SK-N-MC (cell line): ENCODE data around the gene PARD3B.

Experiments used
- DNase-seq: peaks from one replicate; pipeline ENCODE4 v3.0.0-alpha.2; 2011; ENCODE audit warnings: low read depth, low spot score
- H3K27ac ChIP-seq: fragments of 200-600 bp; sonication (generic); 2 replicates; pipeline ENCODE4 v1.5.1; 2016; ENCODE audit warnings: mixed run types
- H3K36me3 ChIP-seq: fragments of 200-600 bp; sonication (generic); 2 replicates; pipeline ENCODE4 v1.6.1; 2017; ENCODE audit warnings: antibody characterized with exemption, low read length, mixed read lengths; ENCODE audit not compliant: insufficient read depth
- H3K4me3 ChIP-seq: fragments of 200-600 bp; sonication (generic); 2 replicates; pipeline ENCODE4 v1.5.1; 2016
- H3K9ac ChIP-seq: fragments of 200-600 bp; sonication (generic); 2 replicates; pipeline ENCODE4 v1.8.0; 2017; ENCODE audit warnings: mixed run types, mixed read lengths; ENCODE audit not compliant: insufficient read length
- H3K9me3 ChIP-seq: fragments of 200-600 bp; sonication (generic); 2 replicates; pipeline ENCODE4 v1.6.1; 2017; ENCODE audit warnings: low read depth, mild to moderate bottlenecking, antibody characterized with exemption, low read length, moderate library complexity, mixed read lengths
- EZH2 ChIP-seq: fragments of 200-600 bp; sonication (generic); IDR thresholded peaks from one replicate; pipeline ENCODE4 v1.6.1; 2017; ENCODE audit warnings: antibody characterized with exemption
- FOXP2 ChIP-seq: optimal IDR thresholded peaks from 2 replicates; pipeline ENCODE3; 2011; ENCODE audit warnings: mild to moderate bottlenecking, moderate library complexity; ENCODE audit not compliant: insufficient read depth; ENCODE audit errors: extremely low read length, control extremely low read depth
- POLR2AphosphoS5 ChIP-seq: IDR thresholded peaks from 2 replicates; pipeline ENCODE4 v1.6.1; 2012; ENCODE audit warnings: mild to moderate bottlenecking, low read depth, low read length, borderline replicate concordance

Gene PARD3B

GRCh38 chr2:205451901-205452512, 906.7 kb downstream of the PARD3B start:
- no peaks in the 10 kb centered on the region for H3K36me3 ChIP-seq
- TF ChIP-seq EZH2 (no peak), POLR2AphosphoS5 (no peak), FOXP2 (no peak)
- no peak for DNase-seq
- no peak overlapping the region for H3K9ac ChIP-seq
- no peak overlapping the region for H3K27ac ChIP-seq
- H3K4me3 ChIP-seq = no peak overlapping the region
- H3K9me3 ChIP-seq = no peaks in the 10 kb centered on the region

DNA sequence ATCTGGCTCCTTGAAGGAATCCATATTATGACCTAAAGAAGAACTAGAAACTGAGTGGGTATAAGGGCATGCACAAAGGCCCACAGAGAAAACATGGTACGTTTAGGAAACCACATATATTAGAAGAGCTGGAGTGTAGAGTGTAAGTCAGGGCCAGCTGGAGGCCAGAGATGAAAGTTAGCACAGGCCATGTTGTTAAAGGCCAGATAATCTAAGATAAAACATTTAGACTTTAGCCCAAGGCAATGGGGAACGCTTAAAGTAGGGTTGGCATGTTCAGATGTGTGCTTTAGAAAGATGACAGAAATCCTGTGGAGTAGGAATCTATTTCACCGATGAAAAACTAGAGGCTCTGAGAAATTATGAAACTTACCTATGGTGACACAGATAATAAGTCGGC, 907.9 kb downstream of the PARD3B start:
- no peaks in the 10 kb centered on the region for H3K36me3 ChIP-seq
- no peak for TF ChIP-seq POLR2AphosphoS5
- TF ChIP-seq FOXP2 = no peak
- no peak overlapping the region for H3K9ac ChIP-seq
- H3K27ac ChIP-seq = no peak overlapping the region
- no peaks in the 10 kb centered on the region for H3K9me3 ChIP-seq
- no peak for DNase-seq
- H3K4me3 ChIP-seq = no peak overlapping the region

DNA sequence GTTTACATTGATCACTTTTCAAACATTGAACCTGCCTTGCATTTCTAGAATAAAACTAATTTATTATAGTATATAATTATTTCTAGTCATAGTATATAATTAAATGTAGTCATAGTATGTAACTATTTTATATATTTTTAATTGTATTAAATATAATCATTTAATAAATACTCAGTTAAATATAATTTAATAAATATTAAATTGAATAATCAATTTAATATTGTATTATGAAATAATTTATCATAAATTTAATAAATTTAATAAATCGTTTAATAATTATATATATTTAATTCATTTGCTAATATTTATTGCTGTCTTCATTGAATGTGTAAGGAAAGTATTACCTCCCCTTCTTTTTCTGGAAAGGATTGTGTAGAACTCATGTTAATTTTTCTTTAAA, 911.4 kb downstream of the PARD3B start:
- H3K27ac ChIP-seq = no peak overlapping the region
- H3K4me3 ChIP-seq = no peak overlapping the region
- no peaks in the 10 kb centered on the region for H3K36me3 ChIP-seq
- no peak overlapping the region for H3K9ac ChIP-seq
- no peaks in the 10 kb centered on the region for H3K9me3 ChIP-seq
- no peak for TF ChIP-seq EZH2
- TF ChIP-seq POLR2AphosphoS5 = no peak
- TF ChIP-seq FOXP2 = no peak
- no peak for DNase-seq

- DNase-seq = no peak
- TF ChIP-seq POLR2AphosphoS5 (no peak), EZH2 (no peak)
- H3K9ac ChIP-seq = no peak overlapping the region
These were observed 914.9 kb downstream of the PARD3B start for GRCh38 chr2:205460217-205460616.

GRCh38 chr2:205461169-205461568, 915.9 kb downstream of the PARD3B start:
- no peak overlapping the region for H3K9ac ChIP-seq
- H3K9me3 ChIP-seq = no peaks in the 10 kb centered on the region
- TF ChIP-seq EZH2 (no peak), POLR2AphosphoS5 (no peak), FOXP2 (no peak)
- H3K27ac ChIP-seq = no peak overlapping the region
- no peak overlapping the region for H3K4me3 ChIP-seq
- no peak for DNase-seq
- H3K36me3 ChIP-seq = no peaks in the 10 kb centered on the region

More at GRCh38 chr2:205460217-205460616, 914.9 kb downstream of the PARD3B start:
- Histone ChIP-seq H3K4me3 (no peak overlapping the region), H3K27ac (no peak overlapping the region), H3K9me3 (no peaks in the 10 kb centered on the region), H3K36me3 (no peaks in the 10 kb centered on the region)

GRCh38 chr2:205461678-205462665, 916.7 kb downstream of the PARD3B start:
- H3K36me3 ChIP-seq = no peaks in the 10 kb centered on the region
- H3K9me3 ChIP-seq = no peaks in the 10 kb centered on the region
- H3K27ac ChIP-seq = no peak overlapping the region
- no peak overlapping the region for H3K4me3 ChIP-seq
- TF ChIP-seq POLR2AphosphoS5 = no peak
- no peak for TF ChIP-seq EZH2
- TF ChIP-seq FOXP2 = no peak
- H3K9ac ChIP-seq = no peak overlapping the region
- no peak for DNase-seq

DNA sequence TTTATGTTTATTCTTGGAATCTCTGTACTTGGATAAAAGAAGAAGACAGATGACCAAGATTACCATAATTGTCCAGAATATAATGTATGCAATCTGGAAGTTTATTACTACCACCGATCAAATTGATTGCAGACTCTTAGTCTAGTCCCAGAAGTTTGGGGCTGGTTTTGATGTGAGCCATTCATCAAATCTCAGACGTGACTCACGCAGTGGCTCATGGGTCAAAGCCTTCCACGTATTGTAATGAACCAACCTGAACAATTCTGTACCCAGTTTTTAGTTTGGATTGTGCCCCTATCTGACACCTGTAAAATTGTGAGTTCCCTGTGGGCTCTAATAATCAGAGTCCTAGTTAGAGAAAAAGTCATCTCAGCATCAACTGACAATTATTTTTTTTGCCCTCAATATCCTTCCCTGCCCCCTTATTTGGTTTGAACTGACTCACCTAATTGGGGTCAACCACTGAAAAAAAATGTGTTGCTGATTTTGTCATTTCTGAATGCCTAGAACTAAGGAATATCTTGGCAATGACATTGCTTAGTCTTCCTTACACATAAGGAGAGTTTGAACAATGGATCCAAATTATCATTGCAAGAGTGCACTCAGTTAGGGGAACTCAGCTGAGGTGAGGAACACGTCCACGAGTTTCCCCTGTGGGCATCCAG, 917.5 kb downstream of the PARD3B start:
- TF ChIP-seq FOXP2 (no peak), EZH2 (no peak), POLR2AphosphoS5 (no peak)

DNA sequence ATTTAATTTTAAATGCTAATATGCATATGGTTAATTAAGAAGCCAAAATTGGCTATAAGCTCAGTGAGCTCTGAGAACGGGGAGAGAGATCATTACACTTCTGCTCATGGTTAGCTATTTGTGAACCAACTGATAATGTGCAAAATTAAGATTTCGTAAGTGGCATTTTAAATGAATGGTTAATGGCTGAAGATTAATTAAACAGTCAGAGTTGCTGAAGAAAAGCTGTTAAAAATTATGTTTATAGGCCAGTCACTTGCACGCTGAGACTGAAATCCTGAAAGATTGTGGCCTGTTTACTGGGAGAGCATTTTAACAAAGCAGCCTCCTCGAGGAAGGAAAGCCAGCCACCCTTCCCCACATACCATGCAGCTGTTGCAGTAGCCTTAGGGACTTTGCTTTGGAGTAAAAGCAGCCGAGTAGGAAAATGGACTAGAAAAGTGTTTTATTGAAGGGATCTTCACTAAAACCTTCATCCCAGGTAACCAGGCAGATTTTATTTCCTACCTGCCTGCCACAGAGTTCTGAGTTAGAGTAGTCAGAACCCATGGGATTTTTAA, 918.3 kb downstream of the PARD3B start:
- DNase-seq = no peak
- H3K27ac ChIP-seq = no peak overlapping the region
- no peak for TF ChIP-seq POLR2AphosphoS5
- TF ChIP-seq FOXP2 = no peak
- no peak for TF ChIP-seq EZH2
- H3K36me3 ChIP-seq = no peaks in the 10 kb centered on the region
- no peak overlapping the region for H3K4me3 ChIP-seq
- no peak overlapping the region for H3K9ac ChIP-seq
- H3K9me3 ChIP-seq = no peaks in the 10 kb centered on the region

More for the DNA sequence above, 917.5 kb downstream of the PARD3B start:
- Histone ChIP-seq H3K4me3 (no peak overlapping the region), H3K27ac (no peak overlapping the region), H3K36me3 (no peaks in the 10 kb centered on the region), H3K9me3 (no peaks in the 10 kb centered on the region), H3K9ac (no peak overlapping the region)
- no peak for DNase-seq
